Calu3 (cell line): ENCODE results near the gene OLAH. TPM values are rescaled to one million over a fixed set of nuclear protein-coding genes. Genes with fewer than 3 reads are reported as not detected.

Source experiments
- BruUV-seq: library from RNA; stranded (reverse); fragments of 400-500 nt; replicated peaks from 2 replicates; lab custom pipeline; 2021; lab: Mats Ljungman, UMichigan
- CTCF ChIA-PET: fragments of 300-600 bp; sonication (Branson Sonifier 250); formaldehyde crosslinking; loops from one replicate; lab custom pipeline; 2022; ENCODE audit warnings: antibody characterized with exemption; lab: Charles Lee
- DNase-seq: peaks from one replicate; pipeline ENCODE4 v3.0.0; 2022
- H3K27ac Mint-ChIP-seq: one replicate; pipeline ENCODE4 v1.8.0; 2022; ENCODE audit warnings: mixed read lengths; ENCODE audit not compliant: unreplicated experiment
- H3K27me3 Mint-ChIP-seq: one replicate; pipeline ENCODE4 v1.8.0; 2022; ENCODE audit warnings: mixed read lengths; ENCODE audit not compliant: unreplicated experiment
- H3K36me3 Mint-ChIP-seq: one replicate; pipeline ENCODE4 v1.8.0; 2022; ENCODE audit warnings: mild to moderate bottlenecking, moderate library complexity, mixed read lengths; ENCODE audit not compliant: insufficient read depth, unreplicated experiment
- H3K4me1 Mint-ChIP-seq: one replicate; pipeline ENCODE4 v1.8.0; 2022; ENCODE audit warnings: mild to moderate bottlenecking, low read depth, mixed read lengths; ENCODE audit not compliant: unreplicated experiment
- H3K4me3 Mint-ChIP-seq: one replicate; pipeline ENCODE4 v1.8.0; 2022; ENCODE audit warnings: mild to moderate bottlenecking, low read depth, moderate library complexity, mixed read lengths; ENCODE audit not compliant: unreplicated experiment
- H3K9me3 Mint-ChIP-seq: one replicate; pipeline ENCODE4 v1.8.0; 2022; ENCODE audit warnings: low read depth, mixed read lengths; ENCODE audit not compliant: unreplicated experiment
- CTCF ChIP-seq: fragments of 200-600 bp; IDR thresholded peaks from one replicate; pipeline ENCODE4 v1.8.0; 2022; ENCODE audit warnings: antibody characterized with exemption; ENCODE audit not compliant: unreplicated experiment
- intact Hi-C: fragments of 100-400 bp; cut with micrococcal nuclease; formaldehyde crosslinking; loops from one replicate; pipeline ENCODE4 v1.10.0; 2022; ENCODE audit not compliant: unreplicated experiment
- total RNA-seq: library from RNA; stranded (reverse); gene quantifications from 2 replicates; pipeline ENCODE4 v1.2.3, GENCODE V29; 2022

OLAH gene
- total RNA-seq, 1 experiment from 2014 or later = not detected

- Mint-ChIP-seq H3K9me3 (no peaks in the 10 kb centered on the region), H3K4me3 (no peak overlapping the region), H3K27ac (no peak overlapping the region), H3K36me3 (peaks cover 18% of the 10 kb centered on the region), H3K4me1 (peaks cover 3% of the 10 kb centered on the region), H3K27me3 (no peaks in the 10 kb centered on the region)
- CTCF ChIA-PET = no interaction called here
- no TSS peak for BruUV-seq
- intact Hi-C loops = no loop called here
- TF ChIP-seq CTCF = no peak
- DNase-seq = no peak
Observed at GRCh38 chr10:15113766-15114165, 70.0 kb downstream of the OLAH start.

- no peaks in the 10 kb centered on the region for H3K9me3 Mint-ChIP-seq
- no TSS peak for BruUV-seq
- H3K27ac Mint-ChIP-seq = no peak overlapping the region
- no peak for DNase-seq
- no peaks in the 10 kb centered on the region for H3K4me1 Mint-ChIP-seq
- no peak overlapping the region for H3K4me3 Mint-ChIP-seq
- no peak for TF ChIP-seq CTCF
- CTCF ChIA-PET = no interaction called here
- H3K36me3 Mint-ChIP-seq = peaks cover 12% of the 10 kb centered on the region
- intact Hi-C loops = no loop called here
- H3K27me3 Mint-ChIP-seq = no peaks in the 10 kb centered on the region
Observed at GRCh38 chr10:15116225-15116624, 72.5 kb downstream of the OLAH start.

- no peak for DNase-seq
- Mint-ChIP-seq H3K27ac (no peak overlapping the region), H3K27me3 (no peaks in the 10 kb centered on the region), H3K4me3 (no peak overlapping the region), H3K9me3 (no peaks in the 10 kb centered on the region), H3K4me1 (no peaks in the 10 kb centered on the region), H3K36me3 (peaks cover 6% of the 10 kb centered on the region)
- intact Hi-C loops = no loop called here
- TF ChIP-seq CTCF = no peak
- CTCF ChIA-PET = no interaction called here
- BruUV-seq = no TSS peak
Observed at GRCh38 chr10:15118615-15119014, 74.9 kb downstream of the OLAH start.

GRCh38 chr10:15120523-15120922, 76.8 kb downstream of the OLAH start:
- TF ChIP-seq CTCF = no peak
- Mint-ChIP-seq H3K27ac (no peak overlapping the region), H3K4me1 (no peaks in the 10 kb centered on the region), H3K27me3 (no peaks in the 10 kb centered on the region), H3K36me3 (no peaks in the 10 kb centered on the region), H3K9me3 (no peaks in the 10 kb centered on the region), H3K4me3 (no peak overlapping the region)
- no TSS peak for BruUV-seq
- no peak for DNase-seq
- intact Hi-C loops = no loop called here
- CTCF ChIA-PET = no interaction called here
